Sigmoid colon (tissue), 4 donors: ENCODE data around the gene INTS6.

Experiments
- POLR2A ChIP-seq, 2 donors: fragments of 450-650 bp; IDR thresholded peaks; one replicate each; pipeline ENCODE4 v1.6.1; 2016; ENCODE audit warnings: antibody characterized with exemption in 2 of 2, mild to moderate bottlenecking in 2 of 2, moderate library complexity in 2 of 2
- POLR2AphosphoS5 ChIP-seq, 4 donors: sonication (generic); formaldehyde crosslinking; IDR thresholded peaks; one replicate each; pipeline ENCODE4 v1.6.1; 2017; ENCODE audit warnings: antibody characterized with exemption in 4 of 4
- TF ChIP-seq, protein P1 (sequence below), 4 experiments: fragments of 450-650 bp in 3 of 4; fragments of 200-600 bp in 1 of 4; IDR thresholded peaks; one replicate each; pipeline ENCODE4 v1.5.1; 2016 to 2019; ENCODE audit warnings: antibody characterized with exemption in 4 of 4, mild to moderate bottlenecking in 3 of 4, moderate library complexity in 2 of 4

DNA sequence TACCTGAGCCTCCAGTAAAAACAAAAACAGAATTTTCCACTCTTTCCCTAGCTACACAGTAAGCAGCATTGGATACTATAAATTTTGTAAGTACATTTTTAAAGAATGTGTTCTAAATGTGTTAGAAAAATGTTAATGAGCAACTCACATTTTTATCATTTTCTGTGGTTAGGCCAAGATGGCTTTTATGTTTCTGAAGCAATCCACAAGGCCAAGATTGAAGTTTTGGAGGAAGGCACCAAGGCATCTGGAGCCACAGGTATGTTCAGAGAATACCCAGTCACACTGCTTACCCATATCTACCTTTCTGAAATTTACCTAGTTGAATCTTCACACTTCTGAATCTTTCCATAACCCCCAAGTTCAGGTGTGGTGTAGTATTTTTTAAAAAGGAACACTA is 91.7 kb downstream of the INTS6 start:
- TF ChIP-seq, protein P1, sequence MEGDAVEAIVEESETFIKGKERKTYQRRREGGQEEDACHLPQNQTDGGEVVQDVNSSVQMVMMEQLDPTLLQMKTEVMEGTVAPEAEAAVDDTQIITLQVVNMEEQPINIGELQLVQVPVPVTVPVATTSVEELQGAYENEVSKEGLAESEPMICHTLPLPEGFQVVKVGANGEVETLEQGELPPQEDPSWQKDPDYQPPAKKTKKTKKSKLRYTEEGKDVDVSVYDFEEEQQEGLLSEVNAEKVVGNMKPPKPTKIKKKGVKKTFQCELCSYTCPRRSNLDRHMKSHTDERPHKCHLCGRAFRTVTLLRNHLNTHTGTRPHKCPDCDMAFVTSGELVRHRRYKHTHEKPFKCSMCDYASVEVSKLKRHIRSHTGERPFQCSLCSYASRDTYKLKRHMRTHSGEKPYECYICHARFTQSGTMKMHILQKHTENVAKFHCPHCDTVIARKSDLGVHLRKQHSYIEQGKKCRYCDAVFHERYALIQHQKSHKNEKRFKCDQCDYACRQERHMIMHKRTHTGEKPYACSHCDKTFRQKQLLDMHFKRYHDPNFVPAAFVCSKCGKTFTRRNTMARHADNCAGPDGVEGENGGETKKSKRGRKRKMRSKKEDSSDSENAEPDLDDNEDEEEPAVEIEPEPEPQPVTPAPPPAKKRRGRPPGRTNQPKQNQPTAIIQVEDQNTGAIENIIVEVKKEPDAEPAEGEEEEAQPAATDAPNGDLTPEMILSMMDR (IDR thresholded peaks at IDR 0.05), result no peak
- TF ChIP-seq POLR2A (IDR thresholded peaks at IDR 0.05), result no peak
- TF ChIP-seq POLR2AphosphoS5 (IDR thresholded peaks at IDR 0.05), result no peak
